ENCODE measurements around the gene POC1A. TPM values are rescaled to one million over a fixed set of nuclear protein-coding genes. Genes with fewer than 3 reads are reported as not detected.

Gene POC1A
- total and polyA plus RNA-seq, 10 of the 15 experiments (the other 5 are each of a cell fraction or from before 2014, with no cell fraction given) = 8.5 to 49.8 (median 23.5) TPM

- TF ChIP-seq SMAD5 (IDR thresholded peaks at IDR 0.05; ENCODE audit: low read depth) (no peak), NFXL1 (IDR thresholded peaks at IDR 0.05; ENCODE audit: borderline replicate concordance) (no peak), ZBTB4 (CRISPR knock-in tag; IDR thresholded peaks at IDR 0.05) (no peak)
Observed at GRCh38 chr3:52177701-52178042, 23.4 kb upstream of the POC1A start (continued).

GRCh38 chr3:52176951-52177700, 22.9 kb upstream of the POC1A start:
- Histone ChIP-seq H4K20me1 (ENCODE audit: control insufficient read depth, insufficient read depth) (no peaks in the 10 kb centered on the region), H3K4me3 (no peak overlapping the region), H3K36me3 (ENCODE audit: control insufficient read depth in 2 of 2, insufficient read depth in 2 of 2, low read length in 1 of 2) (no peaks in the 10 kb centered on the region), H3K79me2 (ENCODE audit: control insufficient read depth, insufficient read depth, low read length) (no peaks in the 10 kb centered on the region), H3K4me1 (ENCODE audit: control insufficient read depth, insufficient read depth, low read length) (no peaks in the 10 kb centered on the region), H3K27ac (ENCODE audit: control insufficient read depth, insufficient read depth) (no peak overlapping the region), H3K9me3 (replicated peaks; ENCODE audit: control insufficient read depth, insufficient read depth, low read length) (no peaks in the 10 kb centered on the region), H3K4me2 (ENCODE audit: control insufficient read depth, insufficient read depth) (no peak overlapping the region), H3K9ac (ENCODE audit: control insufficient read depth, insufficient read depth, low read length) (no peak overlapping the region), H3K27me3 (replicated peaks in 1 of 2; ENCODE audit: control insufficient read depth in 2 of 2, insufficient read depth in 2 of 2, low read length in 1 of 2) (no peaks in the 10 kb centered on the region), H2AFZ (ENCODE audit: control insufficient read depth, low read depth, low read length) (no peak overlapping the region)
- FAIRE-seq (no peak), ATAC-seq (no peak), DNase-seq (ENCODE audit: low read depth, low spot score) (no peak)
- CTCF ChIA-PET = no interaction called here
- RAD21 ChIA-PET (ENCODE audit: unreplicated experiment) = no interaction called here
- POLR2A ChIA-PET = interaction anchor here (0.5 kb wide), 1 partner anchor 295 kb away, joined by 3 read pairs; no protein-coding TSS in a partner anchor
- in situ Hi-C loops (cut with MboI) = no loop called here
- intact Hi-C loops (cut with micrococcal nuclease; ENCODE audit: unreplicated experiment) = no loop called here
- SMC1A ChIA-PET (ENCODE audit: uncharacterized antibody, unreplicated experiment) = no interaction called here
- no TSS peak for BruUV-seq (replicated peaks)
- WGBS (ENCODE audit: insufficient coverage, insufficient replicate concordance, low lambda C conversion rate, missing lambda C conversion rate) = 61% methylated on average over 15 of the region's 15 CpGs
- TF ChIP-seq PRDM15 (CRISPR knock-in tag; IDR thresholded peaks at IDR 0.05) = no peak
- TF ChIP-seq HSF1 (IDR thresholded peaks at IDR 0.05; ENCODE audit: low read depth, low read length) = no peak
- TF ChIP-seq BRCA1 (IDR thresholded peaks at IDR 0.05; ENCODE audit: low read depth, low read length) = no peak
- no peak for TF ChIP-seq RFX5 (IDR thresholded peaks at IDR 0.05; ENCODE audit: low read depth, low read length)
- no peak for TF ChIP-seq ZNF274 (IDR thresholded peaks at IDR 0.05; ENCODE audit: insufficient read depth, insufficient read length)
- no peak for TF ChIP-seq EED (IDR thresholded peaks at IDR 0.05; ENCODE audit: low read depth)
- TF ChIP-seq HCFC1 (IDR thresholded peaks at IDR 0.05; ENCODE audit: low read length) = no peak
- no peak for TF ChIP-seq SPI1 (IDR thresholded peaks at IDR 0.05; ENCODE audit: borderline replicate concordance, insufficient read depth, low read depth, low read length)
- TF ChIP-seq PKNOX1 (IDR thresholded peaks at IDR 0.05) = no peak
- no peak for TF ChIP-seq SP1 (IDR thresholded peaks at IDR 0.05; ENCODE audit: low read depth, low read length)
- no peak for TF ChIP-seq SREBF1 (IDR thresholded peaks at IDR 0.05; ENCODE audit: low read length)

Measured in GM12878 (cell line).